ENCODE data around the gene FAF2.

FAF2 gene

GRCh38 chr5:176454724-176455394, 6.7 kb downstream of the FAF2 start:
- H3K4me1 ChIP-seq (ENCODE audit: control insufficient read depth in 1 of 2, insufficient read depth in 2 of 2, low read length in 2 of 2) = peaks cover 2 to 7% of the 10 kb centered on the region in 2 donors
- no peaks in the 10 kb centered on the region for H3K27me3 ChIP-seq (ENCODE audit: control insufficient read depth in 1 of 2, insufficient read depth in 2 of 2, low read length in 2 of 2)
- no peaks in the 10 kb centered on the region for H3K9me3 ChIP-seq (ENCODE audit: control insufficient read depth in 1 of 2, low read length in 2 of 2)
- peaks cover 0 to 5% of the 10 kb centered on the region in 2 donors for H3K36me3 ChIP-seq (ENCODE audit: control insufficient read depth in 1 of 2, insufficient read depth in 2 of 2, low read length in 2 of 2)
- H3K27ac ChIP-seq (ENCODE audit: low read depth, low read length) = no peak overlapping the region
- no peak overlapping the region for H3K4me3 ChIP-seq (ENCODE audit: low read depth in 1 of 2, low read length in 2 of 2)
- H3K9ac ChIP-seq (ENCODE audit: low read depth in 1 of 2, low read length in 2 of 2) = no peak overlapping the region

- no peaks in the 10 kb centered on the region for H3K27me3 ChIP-seq (ENCODE audit: control insufficient read depth in 1 of 2, insufficient read depth in 2 of 2, low read length in 2 of 2)
- no peaks in the 10 kb centered on the region for H3K36me3 ChIP-seq (ENCODE audit: control insufficient read depth in 1 of 2, insufficient read depth in 2 of 2, low read length in 2 of 2)
- no peaks in the 10 kb centered on the region for H3K9me3 ChIP-seq (ENCODE audit: control insufficient read depth in 1 of 2, low read length in 2 of 2)
- peaks cover 0 to 3% of the 10 kb centered on the region in 2 donors for H3K4me1 ChIP-seq (ENCODE audit: control insufficient read depth in 1 of 2, insufficient read depth in 2 of 2, low read length in 2 of 2)
- H3K4me3 ChIP-seq (ENCODE audit: low read depth in 1 of 2, low read length in 2 of 2) = no peak overlapping the region
- no peak overlapping the region for H3K27ac ChIP-seq (ENCODE audit: low read depth, low read length)
- H3K9ac ChIP-seq (ENCODE audit: low read depth in 1 of 2, low read length in 2 of 2) = no peak overlapping the region
Measured at GRCh38 chr5:176458904-176459561, 10.8 kb downstream of the FAF2 start.

- Histone ChIP-seq H3K27ac (ENCODE audit: low read depth, low read length) (no peak overlapping the region), H3K9me3 (ENCODE audit: control insufficient read depth in 1 of 2, low read length in 2 of 2) (no peaks in the 10 kb centered on the region), H3K27me3 (ENCODE audit: control insufficient read depth in 1 of 2, insufficient read depth in 2 of 2, low read length in 2 of 2) (no peaks in the 10 kb centered on the region), H3K36me3 (ENCODE audit: control insufficient read depth in 1 of 2, insufficient read depth in 2 of 2, low read length in 2 of 2) (peaks cover 0 to 2% of the 10 kb centered on the region in 2 donors), H3K4me3 (ENCODE audit: low read depth in 1 of 2, low read length in 2 of 2) (no peak overlapping the region), H3K4me1 (ENCODE audit: control insufficient read depth in 1 of 2, insufficient read depth in 2 of 2, low read length in 2 of 2) (peaks cover 7 to 13% of the 10 kb centered on the region in 2 donors), H3K9ac (ENCODE audit: low read depth in 1 of 2, low read length in 2 of 2) (no peak overlapping the region)
Measured at GRCh38 chr5:176461349-176461748, 13.2 kb downstream of the FAF2 start.

- H3K4me3 ChIP-seq (ENCODE audit: low read depth in 1 of 2, low read length in 2 of 2) = no peak overlapping the region
- no peak overlapping the region for H3K9ac ChIP-seq (ENCODE audit: low read depth in 1 of 2, low read length in 2 of 2)
- no peak overlapping the region for H3K27ac ChIP-seq (ENCODE audit: low read depth, low read length)
- H3K36me3 ChIP-seq (ENCODE audit: control insufficient read depth in 1 of 2, insufficient read depth in 2 of 2, low read length in 2 of 2) = peaks cover 0 to 2% of the 10 kb centered on the region in 2 donors
- peaks cover 17 to 18% of the 10 kb centered on the region in 2 donors for H3K4me1 ChIP-seq (ENCODE audit: control insufficient read depth in 1 of 2, insufficient read depth in 2 of 2, low read length in 2 of 2)
- H3K9me3 ChIP-seq (ENCODE audit: control insufficient read depth in 1 of 2, low read length in 2 of 2) = no peaks in the 10 kb centered on the region
- no peaks in the 10 kb centered on the region for H3K27me3 ChIP-seq (ENCODE audit: control insufficient read depth in 1 of 2, insufficient read depth in 2 of 2, low read length in 2 of 2)
Measured at GRCh38 chr5:176463113-176463764, 15.1 kb downstream of the FAF2 start.

GRCh38 chr5:176466245-176466871, 18.2 kb downstream of the FAF2 start:
- Histone ChIP-seq H3K27ac (ENCODE audit: low read depth, low read length) (no peak overlapping the region), H3K4me3 (ENCODE audit: low read depth in 1 of 2, low read length in 2 of 2) (no peak overlapping the region), H3K27me3 (ENCODE audit: control insufficient read depth in 1 of 2, insufficient read depth in 2 of 2, low read length in 2 of 2) (no peaks in the 10 kb centered on the region), H3K36me3 (ENCODE audit: control insufficient read depth in 1 of 2, insufficient read depth in 2 of 2, low read length in 2 of 2) (peaks cover 2 to 3% of the 10 kb centered on the region in 2 donors), H3K9me3 (ENCODE audit: control insufficient read depth in 1 of 2, low read length in 2 of 2) (no peaks in the 10 kb centered on the region), H3K4me1 (ENCODE audit: control insufficient read depth in 1 of 2, insufficient read depth in 2 of 2, low read length in 2 of 2) (peaks cover 15 to 17% of the 10 kb centered on the region in 2 donors), H3K9ac (ENCODE audit: low read depth in 1 of 2, low read length in 2 of 2) (no peak overlapping the region)

GRCh38 chr5:176469296-176469695, 21.1 kb downstream of the FAF2 start:
- Histone ChIP-seq H3K27ac (ENCODE audit: low read depth, low read length) (no peak overlapping the region), H3K36me3 (ENCODE audit: control insufficient read depth in 1 of 2, insufficient read depth in 2 of 2, low read length in 2 of 2) (peaks cover 2 to 6% of the 10 kb centered on the region in 2 donors), H3K4me1 (ENCODE audit: control insufficient read depth in 1 of 2, insufficient read depth in 2 of 2, low read length in 2 of 2) (peaks cover 15 to 17% of the 10 kb centered on the region in 2 donors), H3K9ac (ENCODE audit: low read depth in 1 of 2, low read length in 2 of 2) (no peak overlapping the region), H3K4me3 (ENCODE audit: low read depth in 1 of 2, low read length in 2 of 2) (no peak overlapping the region), H3K27me3 (ENCODE audit: control insufficient read depth in 1 of 2, insufficient read depth in 2 of 2, low read length in 2 of 2) (no peaks in the 10 kb centered on the region), H3K9me3 (ENCODE audit: control insufficient read depth in 1 of 2, low read length in 2 of 2) (no peaks in the 10 kb centered on the region)

- H3K4me1 ChIP-seq (ENCODE audit: control insufficient read depth in 1 of 2, insufficient read depth in 2 of 2, low read length in 2 of 2) = peaks cover 13% of the 10 kb centered on the region in 2 donors
- H3K27ac ChIP-seq (ENCODE audit: low read depth, low read length) = no peak overlapping the region
- H3K9ac ChIP-seq (ENCODE audit: low read depth in 1 of 2, low read length in 2 of 2) = no peak overlapping the region
- H3K27me3 ChIP-seq (ENCODE audit: control insufficient read depth in 1 of 2, insufficient read depth in 2 of 2, low read length in 2 of 2) = no peaks in the 10 kb centered on the region
- H3K9me3 ChIP-seq (ENCODE audit: control insufficient read depth in 1 of 2, low read length in 2 of 2) = no peaks in the 10 kb centered on the region
- H3K4me3 ChIP-seq (ENCODE audit: low read depth in 1 of 2, low read length in 2 of 2) = no peak overlapping the region
- peaks cover 0 to 6% of the 10 kb centered on the region in 2 donors for H3K36me3 ChIP-seq (ENCODE audit: control insufficient read depth in 1 of 2, insufficient read depth in 2 of 2, low read length in 2 of 2)
Measured at GRCh38 chr5:176470539-176470938, 22.4 kb downstream of the FAF2 start.

GRCh38 chr5:176471098-176471497, 22.9 kb downstream of the FAF2 start:
- no peak overlapping the region for H3K9ac ChIP-seq (ENCODE audit: low read depth in 1 of 2, low read length in 2 of 2)
- H3K27ac ChIP-seq (ENCODE audit: low read depth, low read length) = no peak overlapping the region
- peaks cover 0 to 9% of the 10 kb centered on the region in 2 donors for H3K36me3 ChIP-seq (ENCODE audit: control insufficient read depth in 1 of 2, insufficient read depth in 2 of 2, low read length in 2 of 2)
- no peak overlapping the region for H3K4me3 ChIP-seq (ENCODE audit: low read depth in 1 of 2, low read length in 2 of 2)
- peaks cover 7 to 13% of the 10 kb centered on the region in 2 donors for H3K4me1 ChIP-seq (ENCODE audit: control insufficient read depth in 1 of 2, insufficient read depth in 2 of 2, low read length in 2 of 2)
- H3K27me3 ChIP-seq (ENCODE audit: control insufficient read depth in 1 of 2, insufficient read depth in 2 of 2, low read length in 2 of 2) = no peaks in the 10 kb centered on the region
- H3K9me3 ChIP-seq (ENCODE audit: control insufficient read depth in 1 of 2, low read length in 2 of 2) = no peaks in the 10 kb centered on the region

- H3K4me3 ChIP-seq (ENCODE audit: low read depth in 1 of 2, low read length in 2 of 2) = no peak overlapping the region
- no peak overlapping the region for H3K9ac ChIP-seq (ENCODE audit: low read depth in 1 of 2, low read length in 2 of 2)
- H3K27me3 ChIP-seq (ENCODE audit: control insufficient read depth in 1 of 2, insufficient read depth in 2 of 2, low read length in 2 of 2) = no peaks in the 10 kb centered on the region
- H3K27ac ChIP-seq (ENCODE audit: low read depth, low read length) = no peak overlapping the region
- H3K36me3 ChIP-seq (ENCODE audit: control insufficient read depth in 1 of 2, insufficient read depth in 2 of 2, low read length in 2 of 2) = peaks cover 0 to 10% of the 10 kb centered on the region in 2 donors
- no peaks in the 10 kb centered on the region for H3K9me3 ChIP-seq (ENCODE audit: control insufficient read depth in 1 of 2, low read length in 2 of 2)
- no peaks in the 10 kb centered on the region for H3K4me1 ChIP-seq (ENCODE audit: control insufficient read depth in 1 of 2, insufficient read depth in 2 of 2, low read length in 2 of 2)
Measured at GRCh38 chr5:176473335-176474006, 25.3 kb downstream of the FAF2 start.

All from duodenal mucosa (tissue), 2 donors.